ENCODE measurements around the gene ANKRD55.
"Not testable (repeated sequence)": the region's sequence is repeated elsewhere in the genome, so short reads cannot be mapped to it uniquely, and the experiment has no call there.

ANKRD55 gene

GRCh38 chr5:56090793-56091460 lies 142.2 kb downstream of the ANKRD55 start:
- in situ Hi-C loops (cut with HindIII; ENCODE audit: low sequenced_read_pairs): no loop called here
- TF ChIP-seq CTCF (IDR thresholded peaks at IDR 0.05; ENCODE audit: low read depth, low read length, missing control alignments): no peak
- no peak overlapping the region for H3K4me3 ChIP-seq (ENCODE audit: low read depth, low read length)
- no peak for DNase-seq (ENCODE audit: low read depth)

- TF ChIP-seq CTCF (IDR thresholded peaks at IDR 0.05; ENCODE audit: low read depth, low read length, missing control alignments): no peak
- in situ Hi-C loops (cut with HindIII; ENCODE audit: low sequenced_read_pairs): no loop called here
- DNase-seq (ENCODE audit: low read depth): no peak
- H3K4me3 ChIP-seq (ENCODE audit: low read depth, low read length): no peak overlapping the region
Observed at GRCh38 chr5:56088967-56089829, 143.9 kb downstream of the ANKRD55 start.

DNA sequence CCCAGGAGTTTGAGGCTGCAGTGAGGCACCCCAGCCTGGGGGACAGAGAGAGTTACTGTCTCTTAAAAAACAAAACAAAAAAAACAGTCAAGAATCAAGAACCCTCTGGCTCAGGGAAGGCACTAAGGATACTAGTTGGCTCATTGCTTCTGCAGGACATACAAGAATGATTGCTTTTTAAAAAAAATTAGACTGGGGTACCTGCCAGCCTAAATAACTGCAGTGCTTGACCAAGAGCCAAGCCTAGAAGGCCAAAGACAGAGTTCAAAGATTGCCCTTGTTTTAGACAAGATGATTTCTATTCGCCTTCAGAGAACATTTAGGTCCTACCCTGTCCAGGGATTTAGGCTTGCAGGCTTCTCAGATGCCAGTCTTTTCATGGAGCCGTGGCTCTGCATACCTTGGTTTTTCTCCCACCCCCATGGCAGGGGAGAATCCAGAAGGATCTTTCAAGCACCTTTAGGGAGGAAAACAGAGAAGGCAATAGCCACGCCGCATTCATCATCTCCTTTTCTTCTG lies 144.6 kb downstream of the ANKRD55 start:
- in situ Hi-C loops (cut with HindIII; ENCODE audit: low sequenced_read_pairs): no loop called here

DNA sequence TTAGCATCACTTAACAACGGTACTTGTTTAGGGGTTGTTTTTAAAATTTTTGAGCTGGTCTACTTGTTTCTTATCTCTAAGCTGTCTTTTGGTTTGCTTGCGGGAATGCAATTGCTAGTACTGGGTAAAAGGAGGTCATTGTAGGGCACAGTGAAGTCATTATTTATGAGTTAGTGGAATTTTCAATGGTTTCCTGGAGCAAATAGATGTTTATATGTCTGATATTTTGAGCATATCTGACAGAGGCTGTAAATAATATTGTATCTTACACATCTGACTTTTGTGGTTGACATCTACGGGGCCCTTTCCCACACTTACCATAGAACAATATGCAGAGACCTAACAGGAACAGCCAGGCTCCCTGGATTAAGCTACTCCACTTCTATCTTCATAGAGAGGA lies 147.9 kb downstream of the ANKRD55 start:
- in situ Hi-C loops (cut with HindIII; ENCODE audit: low sequenced_read_pairs): no loop called here
- TF ChIP-seq CTCF (IDR thresholded peaks at IDR 0.05; ENCODE audit: low read depth, low read length, missing control alignments): no peak
- DNase-seq (ENCODE audit: low read depth): no peak
- no peak overlapping the region for H3K4me3 ChIP-seq (ENCODE audit: low read depth, low read length)

More for the DNA sequence above, 144.6 kb downstream of the ANKRD55 start:
- DNase-seq (ENCODE audit: low read depth): no peak
- no peak overlapping the region for H3K4me3 ChIP-seq (ENCODE audit: low read depth, low read length)
- TF ChIP-seq CTCF (IDR thresholded peaks at IDR 0.05; ENCODE audit: low read depth, low read length, missing control alignments): no peak

DNA sequence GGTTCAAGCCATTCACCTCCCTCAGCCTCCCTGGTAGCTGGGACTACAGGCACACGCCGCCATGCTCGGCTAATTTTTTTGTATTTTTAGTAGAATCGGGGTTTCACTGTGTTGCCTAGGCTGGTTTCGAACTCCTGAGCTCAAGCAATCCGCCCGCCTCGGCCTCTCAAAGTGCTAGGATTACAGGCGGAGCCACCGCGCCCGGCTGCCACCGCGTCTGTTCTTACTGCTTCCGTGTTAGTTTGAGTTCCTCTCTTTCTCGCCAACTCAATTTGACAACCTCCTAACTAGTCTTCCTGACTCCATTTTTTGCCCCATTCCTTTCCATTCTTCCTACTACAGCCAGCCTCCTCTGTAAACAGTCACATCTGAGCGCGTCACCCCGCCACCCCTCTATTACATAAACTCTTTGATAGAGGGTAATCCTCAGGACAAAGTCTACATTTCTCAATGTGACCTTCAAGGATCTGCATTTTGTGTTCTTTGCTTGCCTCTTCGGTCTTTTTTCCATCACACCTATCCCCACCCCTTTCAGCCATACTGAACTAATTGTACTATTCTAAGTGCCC lies 149.8 kb downstream of the ANKRD55 start:
- DNase-seq (ENCODE audit: low read depth): no peak
- TF ChIP-seq CTCF (IDR thresholded peaks at IDR 0.05; ENCODE audit: low read depth, low read length, missing control alignments): no peak
- in situ Hi-C loops (cut with HindIII; ENCODE audit: low sequenced_read_pairs): no loop called here
- no peak overlapping the region for H3K4me3 ChIP-seq (ENCODE audit: low read depth, low read length)

DNA sequence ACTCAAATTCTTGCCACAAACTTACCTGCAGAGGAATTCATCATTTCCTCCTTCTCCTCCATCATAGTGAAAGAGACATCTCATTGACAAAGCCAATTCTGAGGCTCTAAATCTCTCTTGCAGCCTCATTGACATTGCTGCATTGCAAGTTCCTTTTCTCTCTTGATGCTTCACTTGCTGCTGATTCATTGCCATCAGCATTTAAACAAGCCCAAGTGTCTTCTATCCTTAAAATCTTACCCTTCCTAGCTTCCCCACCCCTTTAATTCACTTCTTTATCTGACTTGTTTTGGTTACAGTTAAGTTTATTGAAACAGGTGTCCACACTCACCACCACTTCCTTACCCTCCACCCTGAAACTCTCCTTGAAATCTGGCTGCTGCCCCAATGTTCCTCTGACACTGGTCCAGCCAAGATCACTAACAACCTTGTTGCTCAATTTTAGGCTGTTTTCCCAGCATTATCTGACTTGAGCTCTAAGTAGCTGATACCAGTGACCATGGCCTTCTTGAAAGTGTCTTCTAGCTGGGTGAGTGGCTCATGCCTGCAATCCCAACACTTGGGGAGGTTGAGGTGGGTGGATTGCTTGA lies 152.0 kb downstream of the ANKRD55 start:
- in situ Hi-C loops (cut with HindIII; ENCODE audit: low sequenced_read_pairs); H3K4me3 ChIP-seq (ENCODE audit: low read depth, low read length); DNase-seq (ENCODE audit: low read depth): not testable (repeated sequence)
